Inflammatory macrophage treated with lipopolysaccharide for 1 hour (primary cell): Measurements from ENCODE around the gene UTP4.

Experiments
- DNase-seq, 2 donors: peaks; one replicate each; pipeline ENCODE4 v3.0.0-alpha.2; 2020 to 2022

The UTP4 gene

DNA sequence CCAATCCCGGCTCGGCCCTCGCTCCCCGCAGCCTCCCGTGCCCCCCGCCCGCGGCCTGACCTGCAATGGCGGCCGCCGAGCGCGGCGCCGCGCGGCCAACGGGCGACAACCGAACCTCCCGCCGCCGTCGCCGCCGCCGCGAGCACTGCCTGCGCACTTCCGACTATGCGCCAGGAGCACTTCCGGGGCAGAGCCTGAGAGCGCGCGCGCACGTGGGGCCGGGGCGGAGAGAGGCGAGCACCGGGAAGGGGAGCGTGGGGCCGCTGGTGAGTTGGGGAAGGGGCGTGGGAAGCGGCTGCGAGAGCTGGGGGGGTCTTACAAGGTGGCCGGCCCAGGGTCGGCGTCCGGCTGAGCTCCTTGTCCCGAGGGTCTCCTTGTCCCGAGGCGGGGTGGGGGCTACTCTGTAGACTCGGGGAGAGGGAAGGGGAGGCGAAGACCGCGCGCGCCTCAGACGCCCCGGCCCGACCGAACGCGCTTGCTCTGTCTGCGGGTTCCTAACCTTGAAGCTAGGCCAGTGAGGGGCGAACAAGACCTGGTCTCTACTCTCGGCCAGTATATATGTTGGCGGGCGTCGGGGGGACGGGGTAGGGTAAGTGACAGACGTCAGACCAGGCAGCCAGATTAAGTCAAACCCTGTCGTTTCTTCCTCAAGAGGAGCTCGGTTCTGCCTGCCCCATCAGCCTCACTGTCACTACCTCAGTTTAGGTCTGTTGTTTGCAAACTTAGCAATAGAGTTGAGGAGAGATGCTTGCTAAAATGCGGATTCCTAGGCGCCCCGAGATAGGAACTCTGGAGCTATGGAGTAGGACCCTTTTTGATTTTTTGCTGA lies at the start of gene UTP4, which contains the start of gene CHTF8:
UTP4 (plus strand) TSS at position 226 of the 829 bp plus-strand sequence. CDS start 811 bp downstream, outside the sequence.
CHTF8 (minus strand) TSS at position 165 of the 829 bp plus-strand sequence. CDS start 11,130 bp downstream, outside the sequence.
- DNase-seq = peak; percentile 77 to 84

DNA sequence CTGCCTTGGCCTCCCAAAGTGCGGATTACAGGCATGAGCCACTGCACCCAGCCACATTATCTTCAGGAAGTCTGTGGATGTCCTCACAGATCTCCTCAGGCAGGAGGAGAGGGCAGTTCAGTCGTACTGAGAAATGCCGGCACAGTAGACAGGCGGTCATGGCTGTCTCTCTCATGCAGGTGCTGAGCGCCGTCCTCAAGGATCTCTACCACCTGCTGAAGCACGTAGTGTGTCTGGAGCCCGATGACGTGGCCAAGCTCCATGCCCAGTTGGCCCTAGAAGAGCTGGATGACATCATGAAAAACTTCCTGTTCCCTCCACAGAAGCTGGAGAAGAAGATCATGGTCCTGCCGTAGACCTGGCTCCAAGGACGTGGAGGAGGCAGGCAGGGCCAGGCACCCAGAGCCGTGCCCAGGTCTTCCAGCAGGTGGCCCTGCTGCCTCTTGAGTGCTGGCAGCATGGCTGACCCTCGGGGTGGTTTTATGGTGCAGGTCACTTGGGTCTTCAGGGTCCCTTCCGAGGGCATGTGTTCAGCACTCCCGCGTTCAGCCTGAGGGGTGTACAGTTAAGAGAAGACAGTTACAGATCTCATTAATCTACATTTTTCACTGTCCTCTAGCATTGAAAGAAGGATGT lies 49.0 kb upstream of the UTP4 start:
- DNase-seq = no peak

- no peak for DNase-seq
Measured at GRCh38 chr16:69084289-69084688, 48.2 kb upstream of the UTP4 start.

GRCh38 chr16:69085032-69085695 lies 47.3 kb upstream of the UTP4 start:
- DNase-seq = no peak

DNA sequence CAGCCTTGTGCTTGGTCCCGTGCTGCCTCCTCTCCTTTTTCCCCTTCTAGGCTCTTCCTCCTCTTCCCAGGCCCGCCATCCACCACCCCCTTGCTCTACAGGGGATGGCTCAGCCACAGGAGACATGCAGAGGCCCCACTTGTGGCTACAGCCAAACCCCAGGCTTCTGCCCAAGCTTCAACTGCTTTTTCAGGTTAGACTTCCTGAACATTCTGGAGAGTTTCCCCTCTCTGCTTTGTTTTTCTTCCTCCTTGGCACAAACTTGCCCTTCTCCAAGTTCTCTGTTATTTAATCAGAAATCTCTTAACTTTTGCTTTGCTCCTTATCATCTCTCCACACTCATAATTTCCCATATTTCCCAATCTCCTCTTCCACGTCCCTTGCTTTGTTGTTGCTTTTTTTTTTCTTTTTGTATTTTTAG lies 45.3 kb upstream of the UTP4 start:
- DNase-seq = no peak

GRCh38 chr16:69088684-69089083 lies 43.8 kb upstream of the UTP4 start:
- no peak for DNase-seq

DNA sequence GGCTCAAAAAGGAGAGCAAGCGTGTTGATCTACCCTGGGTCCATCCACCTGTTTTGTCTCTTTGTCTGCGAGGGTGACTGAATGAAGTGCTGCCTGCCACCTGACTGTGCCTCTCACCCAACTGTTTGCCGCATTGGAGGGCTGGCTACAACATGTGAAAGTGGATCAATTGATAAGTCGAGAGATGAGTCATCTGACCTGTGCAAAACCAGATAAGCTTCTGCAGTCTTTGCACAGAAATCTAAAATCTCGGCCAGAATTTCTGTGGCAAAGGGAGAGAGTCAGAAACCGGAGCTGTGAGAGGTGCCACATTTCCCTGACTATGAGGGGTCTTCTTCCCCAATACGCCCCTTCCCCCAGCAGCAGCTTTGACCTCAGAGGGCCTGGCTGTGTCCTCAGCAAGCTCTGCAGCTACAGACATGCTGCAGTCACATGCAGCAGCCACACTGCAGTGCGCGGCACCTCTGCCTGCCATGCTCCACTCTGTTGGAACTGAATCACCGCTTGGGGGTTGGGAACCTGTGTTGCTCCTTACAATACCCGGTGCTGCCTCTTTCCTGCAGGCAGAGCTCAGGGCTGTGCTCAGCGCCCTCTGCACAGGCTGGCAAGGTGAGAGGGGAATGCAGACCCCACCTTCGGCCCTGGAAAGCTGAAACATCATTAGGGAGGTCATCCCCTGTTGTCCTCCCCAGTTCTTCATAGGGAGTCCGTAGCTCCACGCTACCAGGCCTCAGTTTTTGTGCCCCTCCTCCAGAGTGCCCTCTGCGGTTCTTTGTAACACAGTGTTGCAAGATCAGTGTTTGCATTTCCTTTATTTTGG lies 43.1 kb upstream of the UTP4 start:
- no peak for DNase-seq

- DNase-seq = no peak
Measured at GRCh38 chr16:69093974-69094373, 38.5 kb upstream of the UTP4 start.

- peak; percentile 50 to 69 for DNase-seq
Measured at GRCh38 chr16:69094501-69094900, 37.9 kb upstream of the UTP4 start.

DNA sequence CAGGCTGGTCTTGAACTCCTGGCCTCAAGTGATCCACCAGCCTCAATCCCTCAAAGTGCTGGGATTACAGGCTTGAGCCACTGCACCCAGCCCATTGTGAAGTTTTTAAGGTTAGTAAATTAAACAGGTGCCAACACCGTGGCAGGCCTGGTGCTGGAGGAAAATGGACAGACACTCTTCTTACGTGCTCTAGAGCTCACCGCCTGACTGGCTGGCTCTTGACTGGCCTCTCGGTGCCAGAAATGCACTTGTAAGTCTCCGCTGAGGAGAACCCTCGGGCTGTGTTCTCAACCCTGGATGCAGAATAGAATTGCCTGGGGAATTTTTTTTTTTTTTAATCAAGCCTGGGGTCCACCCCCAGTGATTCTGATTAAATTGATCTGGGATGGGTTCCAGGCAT lies 37.3 kb upstream of the UTP4 start:
- no peak for DNase-seq

GRCh38 chr16:69100071-69100691 lies 32.3 kb upstream of the UTP4 start:
- no peak for DNase-seq

- DNase-seq = peak; percentile 28
Measured at GRCh38 chr16:69105501-69106361, 26.7 kb upstream of the UTP4 start, which contains the start of gene HAS3. TSS of gene HAS3 (plus strand) at chr16:69105653. CDS start at chr16:69109396, 3,743 bp downstream.

DNA sequence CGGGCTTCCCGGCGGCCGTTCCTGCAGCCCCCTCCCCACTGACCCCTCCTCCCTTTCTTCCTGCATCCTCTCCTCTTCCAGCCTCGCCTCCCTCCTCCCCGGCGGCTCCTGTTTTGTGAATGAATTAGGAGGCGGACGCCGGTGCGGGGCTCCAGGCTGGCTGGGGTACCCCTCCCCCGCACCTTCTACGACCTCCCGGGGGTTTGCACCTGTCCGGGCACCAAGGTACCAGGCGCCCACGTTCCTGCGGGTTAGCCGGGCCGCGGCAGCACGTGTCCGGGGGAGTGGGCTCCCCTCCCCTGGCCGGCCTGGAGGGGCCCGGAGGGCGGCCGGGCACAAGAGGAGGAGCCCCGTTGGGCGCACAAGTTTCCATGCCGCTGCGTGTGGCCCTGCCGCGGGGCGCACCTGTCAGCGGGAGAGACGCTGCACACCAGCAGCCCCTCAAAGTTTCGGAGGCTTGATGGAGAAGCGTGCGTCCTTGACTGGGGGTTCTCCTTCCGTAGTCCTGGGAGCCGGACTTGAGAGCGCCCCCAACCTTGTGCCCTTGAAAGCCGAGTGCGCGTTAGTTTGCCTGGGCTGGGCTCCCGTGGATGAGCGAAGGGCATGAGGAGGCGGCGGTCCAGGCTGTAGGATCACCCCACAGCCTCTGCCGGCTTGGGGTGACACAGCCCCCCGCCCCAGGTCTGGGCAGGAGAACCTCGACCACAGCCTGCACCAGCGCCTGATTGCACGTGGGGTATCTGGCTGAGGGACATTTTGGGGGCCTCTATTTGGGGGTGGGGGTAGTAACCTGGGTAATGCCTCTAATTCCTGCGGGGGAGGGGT lies 25.7 kb upstream of the UTP4 start:
- DNase-seq = no peak

GRCh38 chr16:69107316-69107962 lies 25.0 kb upstream of the UTP4 start:
- DNase-seq = no peak

- DNase-seq = no peak
Measured at GRCh38 chr16:69108064-69108904, 24.2 kb upstream of the UTP4 start.

DNA sequence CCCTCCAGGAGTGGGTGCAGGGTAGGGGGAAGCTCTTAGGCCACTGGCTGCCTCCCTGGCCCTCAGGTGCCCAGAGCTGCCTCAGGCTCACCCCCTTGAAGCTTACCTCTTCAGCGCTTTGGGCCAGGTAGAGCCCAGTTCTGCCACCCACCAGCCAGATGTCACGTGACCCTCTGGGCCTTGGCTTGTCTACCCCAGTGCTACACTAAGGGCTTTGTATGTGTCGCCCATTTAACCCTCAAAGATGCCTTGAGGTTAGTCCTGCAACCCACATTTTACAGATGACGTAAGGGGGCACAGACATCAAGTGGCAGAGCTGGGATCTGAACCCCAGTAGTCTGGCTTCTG lies 23.6 kb upstream of the UTP4 start:
- DNase-seq = no peak

DNA sequence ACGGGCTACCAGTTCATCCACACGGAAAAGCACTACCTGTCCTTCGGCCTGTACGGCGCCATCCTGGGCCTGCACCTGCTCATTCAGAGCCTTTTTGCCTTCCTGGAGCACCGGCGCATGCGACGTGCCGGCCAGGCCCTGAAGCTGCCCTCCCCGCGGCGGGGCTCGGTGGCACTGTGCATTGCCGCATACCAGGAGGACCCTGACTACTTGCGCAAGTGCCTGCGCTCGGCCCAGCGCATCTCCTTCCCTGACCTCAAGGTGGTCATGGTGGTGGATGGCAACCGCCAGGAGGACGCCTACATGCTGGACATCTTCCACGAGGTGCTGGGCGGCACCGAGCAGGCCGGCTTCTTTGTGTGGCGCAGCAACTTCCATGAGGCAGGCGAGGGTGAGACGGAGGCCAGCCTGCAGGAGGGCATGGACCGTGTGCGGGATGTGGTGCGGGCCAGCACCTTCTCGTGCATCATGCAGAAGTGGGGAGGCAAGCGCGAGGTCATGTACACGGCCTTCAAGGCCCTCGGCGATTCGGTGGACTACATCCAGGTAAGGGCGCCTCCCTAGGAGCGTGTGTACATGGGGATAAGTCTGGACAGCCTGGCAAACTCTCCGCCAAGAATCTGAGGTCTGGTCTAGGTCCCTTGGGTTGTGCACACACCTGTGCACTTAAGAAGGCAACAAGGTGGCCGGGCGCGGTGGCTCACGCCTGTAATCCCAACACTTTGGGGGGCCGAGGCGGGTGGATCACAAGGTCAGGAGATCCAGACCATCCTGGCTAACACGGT lies 22.8 kb upstream of the UTP4 start:
- DNase-seq = no peak

GRCh38 chr16:69110406-69110805 lies 22.0 kb upstream of the UTP4 start:
- DNase-seq = no peak
